Endodermal cell (in vitro differentiated cells): ENCODE results near the gene PTF1A. TPM values are rescaled to one million over a fixed set of nuclear protein-coding genes. Genes with fewer than 3 reads are reported as not detected.
A peak's percentile ranks its signal among the peaks of the same experiment; 100 is the strongest.

ENCODE experiments used
- DNase-seq: peaks from one replicate; pipeline ENCODE4 v3.0.0-alpha.2; 2017
- H3K27ac ChIP-seq: 2 replicates; pipeline ENCODE4 v1.5.1; 2013; ENCODE audit warnings: mild to moderate bottlenecking, low read depth, low read length, moderate library complexity
- H3K27me3 ChIP-seq: 2 replicates; pipeline ENCODE4 v1.6.1; 2013; ENCODE audit warnings: mild to moderate bottlenecking, low read length, moderate library complexity; ENCODE audit not compliant: insufficient read depth, control insufficient read depth, poor library complexity, severe bottlenecking
- H3K36me3 ChIP-seq: 2 replicates; pipeline ENCODE4 v1.7.0; 2013; ENCODE audit warnings: mild to moderate bottlenecking, low read length, moderate library complexity; ENCODE audit not compliant: control insufficient read depth, insufficient read depth
- H3K4me1 ChIP-seq: one replicate; pipeline ENCODE4 v1.7.0; 2013; ENCODE audit warnings: low read length; ENCODE audit not compliant: control insufficient read depth, insufficient read depth
- H3K4me3 ChIP-seq: 2 replicates; pipeline ENCODE4 v1.5.1; 2013; ENCODE audit warnings: mild to moderate bottlenecking, low read length, moderate library complexity
- H3K9ac ChIP-seq: 2 replicates; pipeline ENCODE4 v1.6.1; 2013; ENCODE audit warnings: mild to moderate bottlenecking, low read length, moderate library complexity; ENCODE audit not compliant: poor library complexity, severe bottlenecking; ENCODE audit errors: extremely low read depth
- H3K9me3 ChIP-seq: 2 replicates; pipeline ENCODE4 v1.6.1; 2013; ENCODE audit warnings: mild to moderate bottlenecking, low read length, moderate library complexity; ENCODE audit not compliant: control insufficient read depth
- H3K27ac Mint-ChIP-seq: 2 replicates; pipeline ENCODE4 v1.8.0; 2020; ENCODE audit warnings: mixed read lengths
- H3K27me3 Mint-ChIP-seq: 2 replicates; pipeline ENCODE4 v1.8.0; 2021; ENCODE audit warnings: mild to moderate bottlenecking, mixed read lengths; ENCODE audit not compliant: insufficient read depth
- H3K36me3 Mint-ChIP-seq: 2 replicates; pipeline ENCODE4 v1.8.0; 2020; ENCODE audit warnings: low read depth, mixed read lengths
- H3K4me1 Mint-ChIP-seq: 2 replicates; pipeline ENCODE4 v1.8.0; 2020; ENCODE audit warnings: mixed read lengths
- H3K4me3 Mint-ChIP-seq: 2 replicates; pipeline ENCODE4 v1.8.0; 2020; ENCODE audit warnings: mild to moderate bottlenecking, moderate library complexity, mixed read lengths
- H3K9me3 Mint-ChIP-seq: 2 replicates; pipeline ENCODE4 v1.8.0; 2020; ENCODE audit warnings: mild to moderate bottlenecking, mixed read lengths
- WGBS, 2 experiments: methylation state at CpG; one replicate each; pipeline versions ENCODE4 v1.1.5 to v1.1.7; 2013; ENCODE audit warnings: missing lambda C conversion rate in 2 of 2, mixed read lengths in 1 of 2; ENCODE audit not compliant: insufficient coverage in 1 of 2, insufficient read length in 1 of 2; 5-methylcytosine and 5-hydroxymethylcytosine counted together
- long read RNA-seq, 4 experiments: library from polyadenylated mRNA in 2 of 4; library from RNA in 1 of 4; library from capped mRNA in 1 of 4; stranded (forward) in 3 of 4; unstranded in 1 of 4; transcript quantifications; one replicate each; pipeline ENCODE4 v2.0.0, GENCODE V29; 2020 to 2021; ENCODE audit warnings: inconsistent platforms in 1 of 4
- polyA plus RNA-seq, 2 experiments: library from polyadenylated mRNA; stranded (reverse); fragments of 50-300 nt; gene quantifications; one replicate each; pipeline ENCODE4 v1.2.3, GENCODE V29; 2013
- total RNA-seq, 2 donors: library from RNA; stranded (reverse); fragmentation: NEBNext Ultra II Directional in 1 of 2; extraction: Animal tissue kit (Norgen Biotek cat#: 25700) in 1 of 2; gene quantifications; 2 replicates in 1 of 2; 3 replicates in 1 of 2; pipeline ENCODE4 v1.2.1, GENCODE V29; 2021
- TF ChIP-seq, protein P1 (sequence below): fragments of 200-600 bp; sonication (generic); conservative IDR thresholded peaks from 2 replicates; pipeline ENCODE4 v1.5.0; 2021; ENCODE audit warnings: antibody characterized with exemption, mild to moderate bottlenecking

Gene PTF1A, protein sequence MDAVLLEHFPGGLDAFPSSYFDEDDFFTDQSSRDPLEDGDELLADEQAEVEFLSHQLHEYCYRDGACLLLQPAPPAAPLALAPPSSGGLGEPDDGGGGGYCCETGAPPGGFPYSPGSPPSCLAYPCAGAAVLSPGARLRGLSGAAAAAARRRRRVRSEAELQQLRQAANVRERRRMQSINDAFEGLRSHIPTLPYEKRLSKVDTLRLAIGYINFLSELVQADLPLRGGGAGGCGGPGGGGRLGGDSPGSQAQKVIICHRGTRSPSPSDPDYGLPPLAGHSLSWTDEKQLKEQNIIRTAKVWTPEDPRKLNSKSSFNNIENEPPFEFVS
- total RNA-seq: not detected
- polyA plus RNA-seq (2013, experiment 1 of 2): 8.0 TPM
- polyA plus RNA-seq (2013, experiment 2 of 2): 5.5 TPM
- long read RNA-seq, experiment 1: 0 reads
- long read RNA-seq, experiment 2: 0 reads
- long read RNA-seq, experiment 3: 0 reads
- long read RNA-seq, experiment 4: 0 reads

DNA sequence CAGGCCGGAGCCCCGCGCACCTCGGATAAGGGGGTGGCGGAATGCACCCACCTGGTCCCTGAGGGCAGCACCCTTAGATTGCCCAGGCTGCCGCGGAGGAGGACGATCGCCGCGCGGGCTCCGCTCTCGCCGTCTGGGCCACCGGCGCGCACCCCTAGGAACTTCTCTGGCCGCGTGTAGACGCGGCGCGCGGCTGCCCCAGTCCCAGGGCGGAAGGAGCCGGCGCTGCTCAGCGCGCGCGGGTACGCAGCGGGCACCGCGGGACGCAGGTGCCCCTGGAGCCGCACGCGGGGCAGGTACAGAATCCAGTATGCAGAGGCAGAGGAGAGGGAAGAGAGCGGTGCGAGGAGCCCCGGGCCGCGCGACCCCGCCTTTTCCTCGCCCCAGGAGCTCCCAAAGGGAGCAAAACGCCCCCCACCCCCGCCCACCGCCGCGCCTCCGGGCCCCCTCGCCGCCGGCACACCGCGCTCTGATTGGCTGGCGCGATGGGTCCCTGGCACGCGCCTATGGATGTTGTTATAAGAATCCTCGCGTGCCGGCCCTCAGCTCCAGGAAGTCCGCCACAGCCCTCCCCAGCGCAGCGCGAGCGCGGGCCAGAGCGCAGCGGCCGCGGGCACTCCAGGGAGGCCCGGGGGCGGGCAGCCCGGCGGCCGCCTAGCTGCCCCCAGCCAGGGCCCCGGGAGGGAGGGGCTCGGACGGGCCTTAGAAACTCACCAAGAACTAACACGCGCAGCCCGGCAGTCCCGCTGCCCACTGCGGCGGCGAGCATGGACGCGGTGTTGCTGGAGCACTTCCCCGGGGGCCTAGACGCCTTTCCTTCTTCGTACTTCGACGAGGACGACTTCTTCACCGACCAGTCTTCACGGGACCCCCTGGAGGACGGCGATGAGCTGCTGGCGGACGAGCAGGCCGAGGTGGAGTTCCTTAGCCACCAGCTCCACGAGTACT is at the start of gene PTF1A:
PTF1A (plus strand) TSS at position 549 of the 948 bp plus-strand sequence; CDS start at position 768, 219 bp downstream.
- H3K27me3 Mint-ChIP-seq: peaks cover 95% of the 10 kb centered on the region
- no peak within 1 kb of the TSS for H3K27ac ChIP-seq
- H3K4me3 Mint-ChIP-seq: peak within 1 kb of the TSS; percentile 33
- H3K9me3 Mint-ChIP-seq: no peaks in the 10 kb centered on the region
- no peak within 1 kb of the TSS for H3K4me3 ChIP-seq
- WGBS, 2 experiments: 1 to 2% methylated on average over 30 to 107 of the region's 107 CpGs
- H3K36me3 Mint-ChIP-seq: no peaks in the 10 kb centered on the region
- no peaks in the 10 kb centered on the region for H3K4me1 Mint-ChIP-seq
- H3K27ac Mint-ChIP-seq: no peak within 1 kb of the TSS
- peaks cover 4% of the 10 kb centered on the region for H3K9me3 ChIP-seq
- peaks cover 100% of the 10 kb centered on the region for H3K27me3 ChIP-seq
- H3K9ac ChIP-seq: no peak within 1 kb of the TSS
- no peaks in the 10 kb centered on the region for H3K36me3 ChIP-seq
- H3K4me1 ChIP-seq: no peaks in the 10 kb centered on the region
- peak; percentile 79 for DNase-seq
- TF ChIP-seq, protein P1, sequence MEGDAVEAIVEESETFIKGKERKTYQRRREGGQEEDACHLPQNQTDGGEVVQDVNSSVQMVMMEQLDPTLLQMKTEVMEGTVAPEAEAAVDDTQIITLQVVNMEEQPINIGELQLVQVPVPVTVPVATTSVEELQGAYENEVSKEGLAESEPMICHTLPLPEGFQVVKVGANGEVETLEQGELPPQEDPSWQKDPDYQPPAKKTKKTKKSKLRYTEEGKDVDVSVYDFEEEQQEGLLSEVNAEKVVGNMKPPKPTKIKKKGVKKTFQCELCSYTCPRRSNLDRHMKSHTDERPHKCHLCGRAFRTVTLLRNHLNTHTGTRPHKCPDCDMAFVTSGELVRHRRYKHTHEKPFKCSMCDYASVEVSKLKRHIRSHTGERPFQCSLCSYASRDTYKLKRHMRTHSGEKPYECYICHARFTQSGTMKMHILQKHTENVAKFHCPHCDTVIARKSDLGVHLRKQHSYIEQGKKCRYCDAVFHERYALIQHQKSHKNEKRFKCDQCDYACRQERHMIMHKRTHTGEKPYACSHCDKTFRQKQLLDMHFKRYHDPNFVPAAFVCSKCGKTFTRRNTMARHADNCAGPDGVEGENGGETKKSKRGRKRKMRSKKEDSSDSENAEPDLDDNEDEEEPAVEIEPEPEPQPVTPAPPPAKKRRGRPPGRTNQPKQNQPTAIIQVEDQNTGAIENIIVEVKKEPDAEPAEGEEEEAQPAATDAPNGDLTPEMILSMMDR: no peak

DNA sequence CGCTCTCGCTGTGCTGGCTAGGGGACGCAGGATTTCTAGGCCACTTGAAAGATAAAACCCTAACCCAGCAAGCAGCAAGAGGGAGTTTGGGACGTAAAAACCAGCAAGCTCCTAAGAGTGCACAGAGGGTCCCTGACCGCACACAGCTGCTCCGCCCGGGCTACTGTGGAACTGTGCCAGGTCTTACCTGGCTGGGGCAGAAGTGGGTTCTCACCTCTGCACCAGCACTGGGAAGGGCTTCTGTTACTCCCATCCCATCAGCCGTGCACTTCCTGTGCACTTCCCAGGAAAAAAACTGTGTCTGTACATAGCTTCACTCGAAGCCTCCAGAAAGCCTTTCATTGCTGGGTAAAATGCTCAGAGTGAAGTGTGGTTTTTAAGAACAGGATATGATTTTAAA is 45.9 kb upstream of the PTF1A start:
- TF ChIP-seq, protein P1: no peak
- WGBS, 2 experiments: 86 to 97% methylated on average over 7 to 9 of the region's 9 CpGs
- H3K4me3 Mint-ChIP-seq: no peak overlapping the region

DNA sequence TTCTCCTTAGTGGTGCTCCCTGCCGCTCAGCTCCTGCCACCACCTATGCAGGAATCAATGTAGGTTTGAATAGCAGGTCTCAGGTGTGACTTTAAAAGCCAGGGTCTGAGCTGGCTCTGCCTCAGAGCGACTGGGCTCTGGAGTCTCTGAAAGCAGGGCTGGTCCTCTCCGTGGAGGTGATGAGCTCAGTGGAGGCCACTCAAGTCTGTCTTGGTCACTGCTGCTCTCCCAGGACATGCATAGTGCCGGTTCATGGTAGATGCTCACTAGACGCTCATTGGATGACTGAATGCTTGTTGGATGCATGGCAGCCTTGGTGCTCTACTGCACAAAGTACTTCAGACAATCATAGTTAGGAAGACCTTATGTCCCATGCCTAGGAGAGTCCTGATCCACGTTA is 45.1 kb upstream of the PTF1A start:
- Mint-ChIP-seq H3K36me3 (no peaks in the 10 kb centered on the region), H3K27me3 (peaks cover 2% of the 10 kb centered on the region), H3K4me1 (no peaks in the 10 kb centered on the region), H3K4me3 (no peak overlapping the region), H3K27ac (no peak overlapping the region), H3K9me3 (no peaks in the 10 kb centered on the region)
- DNase-seq: no peak
- no peaks in the 10 kb centered on the region for H3K36me3 ChIP-seq
- no peak overlapping the region for H3K9ac ChIP-seq
- H3K9me3 ChIP-seq: no peaks in the 10 kb centered on the region
- H3K4me3 ChIP-seq: no peak overlapping the region
- 83 to 89% methylated on average over 5 to 6 of the region's 6 CpGs for WGBS, 2 experiments
- H3K27me3 ChIP-seq: no peaks in the 10 kb centered on the region
- no peak overlapping the region for H3K27ac ChIP-seq
- H3K4me1 ChIP-seq: no peaks in the 10 kb centered on the region
- TF ChIP-seq, protein P1: no peak

More for the DNA sequence above, 45.9 kb upstream of the PTF1A start:
- Histone ChIP-seq H3K9me3 (no peaks in the 10 kb centered on the region), H3K4me3 (no peak overlapping the region), H3K27me3 (no peaks in the 10 kb centered on the region), H3K4me1 (no peaks in the 10 kb centered on the region), H3K27ac (no peak overlapping the region), H3K36me3 (no peaks in the 10 kb centered on the region), H3K9ac (no peak overlapping the region)
- H3K36me3 Mint-ChIP-seq: no peaks in the 10 kb centered on the region
- no peaks in the 10 kb centered on the region for H3K4me1 Mint-ChIP-seq
- H3K27me3 Mint-ChIP-seq: peaks cover 2% of the 10 kb centered on the region
- H3K27ac Mint-ChIP-seq: no peak overlapping the region
- H3K9me3 Mint-ChIP-seq: no peaks in the 10 kb centered on the region
- DNase-seq: no peak
